Stimulated activated CD8-positive, alpha-beta memory T cell treated with anti-CD3 and anti-CD28 coated beads, Interleukin-4, amount 100 ng/mL, for 24 hours (primary cell): ENCODE results near the gene KDM4C.
A peak's percentile ranks its signal among the peaks of the same experiment; 100 is the strongest.
"Not testable (repeated sequence)": the region's sequence is repeated elsewhere in the genome, so short reads cannot be mapped to it uniquely, and the experiment has no call there.

ENCODE experiments used
- DNase-seq: peaks from one replicate; pipeline ENCODE4 v3.0.0-alpha.2; 2020; ENCODE audit warnings: low read depth

KDM4C gene

GRCh38 chr9:6807669-6808068 lies 49.9 kb downstream of the KDM4C start:
- not testable (repeated sequence) for DNase-seq

DNA sequence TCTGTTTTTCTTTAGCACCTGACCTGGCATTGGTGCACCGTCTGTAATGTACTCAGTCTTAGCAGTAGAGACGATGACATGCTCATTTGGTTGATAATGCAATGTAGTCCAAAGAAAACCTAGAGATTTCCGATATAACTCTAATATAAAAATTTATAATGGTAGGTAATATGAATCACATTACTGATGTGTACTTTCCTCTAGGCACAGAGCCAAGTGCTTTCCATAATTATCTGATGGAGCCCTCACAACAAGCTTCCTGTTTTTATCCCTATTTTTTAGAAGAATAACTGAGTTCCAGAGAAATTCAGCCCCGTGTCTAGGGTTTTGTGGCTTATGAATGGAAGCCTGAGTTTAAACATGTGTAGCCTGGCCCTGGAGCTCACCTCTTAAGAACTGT lies 53.7 kb downstream of the KDM4C start:
- DNase-seq: no peak

DNA sequence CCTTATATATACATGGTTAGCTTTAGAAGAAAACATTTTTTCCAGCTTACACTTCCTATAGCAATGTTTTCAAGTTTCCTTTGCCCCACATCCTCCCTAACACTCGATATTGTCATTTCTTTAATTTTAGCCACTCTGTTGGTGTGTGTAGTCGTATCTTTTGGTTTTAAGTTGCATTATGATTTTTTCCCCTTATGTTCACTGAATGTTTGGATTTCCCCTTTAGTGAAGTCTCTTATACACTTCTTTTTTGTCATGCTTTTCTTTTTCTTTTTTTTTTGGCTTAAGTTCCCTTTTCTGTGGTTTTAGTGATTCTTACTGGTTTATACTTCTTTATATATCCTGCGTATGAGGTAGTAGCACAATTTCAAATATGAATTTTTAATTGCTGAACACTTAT lies 58.8 kb downstream of the KDM4C start:
- no peak for DNase-seq

- no peak for DNase-seq
Observed at GRCh38 chr9:6818292-6818922, 60.6 kb downstream of the KDM4C start.

DNA sequence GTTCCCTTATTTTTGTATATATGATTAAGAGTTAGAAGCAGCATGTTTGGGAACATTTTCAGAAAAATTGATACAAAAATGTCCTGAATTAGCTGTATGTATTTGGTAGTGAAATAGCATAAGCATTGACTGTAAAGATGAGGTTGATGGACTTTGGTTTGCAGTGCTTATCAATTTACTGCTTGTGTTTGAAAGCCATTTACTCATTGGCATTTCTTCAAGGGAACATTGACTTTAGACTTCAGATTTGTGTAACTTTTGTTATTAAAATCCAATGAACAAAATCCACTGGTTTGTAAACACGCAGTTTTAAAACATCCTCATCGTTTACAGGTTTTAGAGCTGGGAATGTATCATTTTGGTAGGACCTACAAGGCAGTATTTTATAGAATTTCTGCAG lies 61.3 kb downstream of the KDM4C start:
- no peak for DNase-seq

DNA sequence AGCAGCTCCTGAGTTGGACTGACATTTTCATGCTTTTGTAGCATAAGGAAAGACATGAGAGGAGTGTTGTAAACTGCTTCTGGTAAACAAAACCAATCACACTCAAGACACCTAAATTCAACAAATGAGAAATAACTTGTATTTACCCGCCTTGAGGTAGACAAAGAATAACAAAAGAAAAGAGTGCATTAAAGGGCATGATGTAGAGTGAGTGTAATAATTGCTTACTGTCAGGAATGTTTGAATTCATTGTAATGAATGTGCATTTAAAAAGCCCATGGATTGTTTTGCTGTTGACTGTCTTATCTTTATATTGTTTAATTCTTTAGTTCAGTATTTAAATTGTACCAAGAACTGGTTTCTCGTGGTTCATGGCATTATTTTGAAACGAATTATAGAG lies 61.8 kb downstream of the KDM4C start:
- no peak for DNase-seq

- no peak for DNase-seq
Observed at GRCh38 chr9:6822696-6823095, 64.9 kb downstream of the KDM4C start.

DNA sequence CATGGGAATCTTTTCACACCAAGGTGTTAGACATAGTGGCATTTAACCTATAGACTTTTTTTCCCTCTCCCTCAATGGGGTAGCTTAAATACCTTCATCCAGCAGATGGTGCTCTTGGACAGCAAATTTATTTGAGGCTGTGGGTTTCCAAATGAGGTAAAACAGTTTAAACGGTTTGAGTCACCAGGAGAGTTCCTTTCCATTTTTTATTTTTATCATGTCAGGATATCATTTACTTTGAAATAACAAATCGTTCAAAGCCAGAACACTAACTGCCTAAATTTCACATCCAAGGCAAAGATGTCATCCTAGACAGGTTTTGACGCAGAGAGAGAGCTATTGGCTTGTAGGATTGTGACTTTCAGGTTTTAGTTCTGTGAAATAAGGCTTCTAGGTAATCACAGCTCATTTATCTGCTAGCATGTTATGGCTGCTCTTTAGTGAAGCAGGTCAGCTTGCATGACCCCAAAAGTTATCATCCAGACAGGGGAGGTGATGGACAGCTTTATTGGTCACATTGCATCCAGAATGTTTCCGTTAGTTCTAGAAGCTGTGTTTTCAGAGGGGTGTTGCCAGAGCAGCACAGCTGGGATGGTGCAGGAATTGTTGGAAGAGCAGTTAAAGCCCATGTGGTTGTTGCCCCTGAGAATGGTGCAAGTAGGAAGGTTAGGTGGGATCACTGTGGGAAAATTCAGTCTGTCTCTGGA lies 69.8 kb downstream of the KDM4C start:
- peak; percentile 11 for DNase-seq

- no peak for DNase-seq
Observed at GRCh38 chr9:6829027-6829426, 71.3 kb downstream of the KDM4C start.

- DNase-seq: no peak
Observed at GRCh38 chr9:6829536-6829935, 71.8 kb downstream of the KDM4C start.

- DNase-seq: no peak
Observed at GRCh38 chr9:6833518-6834192, 75.9 kb downstream of the KDM4C start.

DNA sequence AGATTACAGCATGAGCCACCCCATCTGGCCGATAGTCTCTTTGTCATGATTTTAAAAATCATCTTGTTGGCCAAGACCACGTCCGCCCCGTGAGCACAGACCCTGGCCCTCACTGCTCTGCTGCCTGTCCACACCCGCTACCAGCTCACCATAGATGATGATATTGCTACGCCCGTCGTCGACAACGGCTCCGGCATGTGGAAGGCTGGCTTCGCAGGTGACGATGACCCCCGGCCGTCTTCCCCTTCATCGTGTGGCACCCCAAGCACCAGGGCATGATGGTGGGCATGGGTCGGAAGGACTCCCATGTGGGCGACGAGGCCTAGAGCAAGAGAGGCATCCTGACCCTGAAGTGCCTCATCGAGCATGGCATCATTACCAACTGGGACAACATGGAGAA lies 76.5 kb downstream of the KDM4C start:
- DNase-seq: no peak

- no peak for DNase-seq
Observed at GRCh38 chr9:6838158-6838557, 80.4 kb downstream of the KDM4C start.

DNA sequence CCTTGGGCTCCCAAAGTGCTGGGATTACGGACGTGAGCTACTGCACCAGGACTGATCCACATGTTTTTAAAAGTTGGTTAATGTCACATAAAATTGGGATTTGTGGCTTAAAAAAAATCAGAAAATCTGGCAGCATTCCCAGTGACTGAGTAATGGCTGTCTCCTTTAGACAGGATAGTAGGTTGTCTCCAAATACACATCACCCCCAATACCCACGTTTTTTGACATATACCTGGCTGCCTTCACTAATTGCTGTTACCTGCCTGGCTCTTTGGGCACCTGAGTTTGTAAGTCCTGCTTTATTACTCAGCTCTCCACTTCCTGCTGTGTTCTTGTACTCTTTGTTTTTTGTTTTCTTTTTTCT lies 84.8 kb downstream of the KDM4C start:
- DNase-seq: no peak

DNA sequence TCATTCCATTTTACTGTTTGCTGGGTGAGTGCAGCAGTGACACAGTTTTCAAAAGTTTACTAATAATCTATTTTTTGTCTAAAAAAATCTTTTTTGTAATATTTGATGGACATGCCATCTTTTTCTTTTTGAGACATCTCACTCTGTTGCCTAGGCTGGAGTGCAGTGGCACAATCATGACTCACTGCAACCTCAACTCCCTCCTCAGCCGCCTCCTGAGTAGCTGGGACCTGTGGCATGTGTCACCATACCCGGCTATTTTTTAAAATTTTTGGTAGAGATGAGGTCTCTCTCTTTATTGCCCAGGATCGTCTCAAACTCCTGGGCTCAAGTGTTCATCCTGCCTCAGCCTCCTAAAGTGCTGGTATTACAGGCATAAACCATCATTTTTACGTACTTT lies 86.0 kb downstream of the KDM4C start:
- DNase-seq: no peak

GRCh38 chr9:6844267-6844666 lies 86.5 kb downstream of the KDM4C start:
- DNase-seq: no peak

DNA sequence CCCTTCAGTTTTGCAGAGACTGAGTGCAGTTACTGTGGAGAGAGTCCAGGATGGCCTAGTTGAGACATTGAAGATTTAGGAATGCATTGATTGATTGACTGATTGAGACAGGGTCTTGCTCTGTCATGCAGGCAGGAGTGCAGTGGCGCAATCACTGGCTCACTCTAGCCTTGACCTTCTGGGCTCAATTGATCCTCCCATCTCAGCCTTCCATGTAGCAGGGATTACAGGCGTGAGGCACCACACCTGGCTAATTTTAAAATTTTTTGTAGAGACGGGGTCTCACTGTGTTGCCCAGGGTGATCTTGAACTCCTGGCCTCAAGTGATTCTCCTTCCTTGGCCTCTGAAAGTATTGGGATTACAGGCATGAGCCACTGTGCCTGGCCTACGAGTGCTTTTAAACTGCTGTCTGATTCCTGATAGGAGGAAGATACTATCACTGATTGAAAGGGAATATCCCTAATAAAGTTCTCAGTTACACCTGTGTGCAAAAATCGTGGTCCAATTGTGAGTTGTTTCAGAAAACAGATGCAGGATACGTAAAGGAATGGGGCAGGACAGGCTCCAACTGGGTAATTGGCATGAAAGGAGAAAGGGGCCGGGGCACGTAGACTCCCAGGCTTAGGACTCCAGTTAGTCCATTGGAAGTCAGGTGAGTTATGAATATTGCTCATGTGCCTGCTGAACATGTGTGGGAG lies 87.5 kb downstream of the KDM4C start:
- DNase-seq: no peak

DNA sequence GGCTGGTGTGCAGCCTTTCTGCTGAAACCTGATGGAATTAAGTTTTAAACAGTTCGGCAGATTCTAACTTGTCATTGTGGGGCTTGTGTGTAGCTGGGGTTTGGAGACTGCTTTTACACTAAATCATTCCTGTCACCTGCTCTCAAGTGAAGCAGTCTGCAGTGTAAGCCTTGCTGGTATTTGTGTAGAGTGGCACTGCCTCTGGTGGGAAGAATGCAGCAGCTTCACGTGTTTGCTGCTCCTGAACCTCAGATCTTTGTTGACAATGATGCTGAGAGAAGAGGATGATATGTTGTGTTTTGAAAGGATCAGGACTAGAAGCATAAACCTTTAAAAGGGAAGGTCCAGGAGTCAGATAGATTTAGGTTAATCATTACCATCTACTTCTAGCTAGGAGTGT lies 88.1 kb downstream of the KDM4C start:
- no peak for DNase-seq

DNA sequence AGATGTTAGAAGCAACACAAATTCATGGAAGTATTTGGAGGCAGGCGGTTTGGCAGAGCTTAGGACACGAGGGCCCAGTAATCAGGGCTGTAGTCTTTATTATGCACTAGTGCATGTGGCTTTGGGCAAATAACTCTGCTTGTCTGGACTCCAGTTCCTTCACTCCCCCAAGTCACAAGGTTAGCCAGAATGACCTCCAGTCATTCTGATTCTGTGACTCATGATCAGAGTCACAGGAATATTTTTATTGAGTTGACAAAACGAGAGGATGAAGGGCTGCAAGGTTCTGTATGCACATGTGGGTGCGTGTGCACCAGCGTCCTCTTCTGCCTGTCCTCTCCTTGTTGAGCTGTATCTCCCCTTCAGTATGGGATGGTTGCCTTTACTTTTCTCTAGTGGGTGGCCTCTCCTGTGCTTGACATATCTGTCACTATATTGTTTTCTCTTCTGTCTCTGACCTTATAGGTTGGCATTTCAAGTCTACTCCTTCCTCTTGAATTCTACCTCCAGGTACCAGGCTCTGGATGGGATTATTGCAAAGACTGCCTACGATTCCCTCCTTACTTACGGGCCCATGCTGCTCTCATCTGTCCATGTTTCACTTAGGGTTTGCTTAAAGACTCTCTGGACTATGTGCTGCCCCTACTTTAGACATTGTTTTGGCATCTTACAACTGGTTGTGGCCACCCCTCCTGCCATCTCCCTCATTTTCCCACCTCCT lies 94.6 kb downstream of the KDM4C start:
- DNase-seq: no peak

DNA sequence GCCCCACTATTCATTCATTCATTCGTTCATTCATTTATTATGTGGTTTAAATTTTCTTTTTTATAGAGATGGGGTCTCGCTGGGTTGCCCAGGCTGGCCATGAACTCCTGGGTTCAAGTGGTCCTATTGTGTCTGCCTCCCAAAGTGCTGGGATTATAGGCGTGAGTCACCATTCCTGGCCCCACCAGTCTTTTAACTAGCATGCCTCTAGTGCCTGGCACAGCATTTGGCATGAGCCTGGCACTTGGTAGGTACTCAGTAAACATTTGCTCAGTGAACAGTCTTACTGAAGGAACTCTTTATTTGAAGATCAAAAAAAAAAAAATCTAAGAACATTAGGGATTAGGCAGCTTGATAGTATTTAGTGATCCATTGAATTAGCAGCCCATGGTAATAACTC lies 98.1 kb downstream of the KDM4C start:
- no peak for DNase-seq

DNA sequence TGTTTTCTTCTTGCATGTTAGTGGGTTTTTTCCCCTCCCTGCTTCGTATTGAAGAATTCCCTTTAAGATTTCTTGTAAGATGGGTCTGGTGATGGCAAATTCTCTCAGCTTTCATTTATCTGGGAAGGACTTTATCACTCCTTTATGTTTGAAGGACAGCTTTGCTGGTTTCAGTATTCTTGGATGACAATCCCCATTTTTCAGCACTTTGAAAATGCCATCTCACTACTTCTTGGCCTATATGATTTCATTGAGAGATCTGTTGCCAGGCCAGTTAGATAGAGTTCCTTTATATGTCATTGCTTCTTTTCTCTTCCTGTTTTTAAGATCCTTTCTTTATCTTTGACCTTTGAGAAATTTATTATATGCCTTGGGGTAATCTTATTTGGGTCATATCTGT lies 106.3 kb downstream of the KDM4C start:
- DNase-seq: no peak
